H1 (cell line): ENCODE results near the gene TRAPPC8.
A peak's percentile ranks its signal among the peaks of the same experiment; 100 is the strongest.

Experiments
- BCL11A ChIP-seq, 2 experiments: IDR thresholded peaks; one replicate each; pipeline ENCODE4 v1.6.1; 2011; ENCODE audit warnings: low read depth in 2 of 2, low read length in 2 of 2, mild to moderate bottlenecking in 2 of 2
- BRCA1 ChIP-seq: IDR thresholded peaks from 2 replicates; pipeline ENCODE4 v1.6.1; 2012; ENCODE audit warnings: low read depth, low read length, improper control_type of control experiment
- CBX5 ChIP-seq: fragments of 300-800, 300-1000 bp; sonication (generic); IDR thresholded peaks from 2 replicates; pipeline ENCODE4 v1.7.1; 2016; ENCODE audit warnings: antibody characterized with exemption, low read length, low read depth
- CHD2 ChIP-seq: IDR thresholded peaks from 2 replicates; pipeline ENCODE4 v1.6.1; 2012; ENCODE audit warnings: low read length, improper control_type of control experiment
- CTCF ChIP-seq, 3 experiments: IDR thresholded peaks; 1 replicate in 2 of 3; 2 replicates in 1 of 3; pipeline versions ENCODE4 v1.5.1 to v1.6.1; 2011; ENCODE audit warnings: low read length in 3 of 3, mild to moderate bottlenecking in 3 of 3, inconsistent platforms in 2 of 3, low read depth in 1 of 3, moderate library complexity in 1 of 3; ENCODE audit not compliant: insufficient read depth in 1 of 3; ENCODE audit errors: control extremely low read depth in 1 of 3
- EP300 ChIP-seq, 2 experiments: IDR thresholded peaks; 1 replicate in 1 of 2; 2 replicates in 1 of 2; pipeline ENCODE4 v1.6.1; 2011 to 2012; ENCODE audit warnings: low read depth in 2 of 2, low read length in 2 of 2, mild to moderate bottlenecking in 2 of 2, borderline replicate concordance in 1 of 2, inconsistent platforms in 1 of 2, moderate library complexity in 1 of 2
- EZH2 ChIP-seq: fragments of 200-600 bp; sonication (generic); IDR thresholded peaks from 2 replicates; pipeline ENCODE4 v1.7.1; 2012; ENCODE audit warnings: low read depth, mild to moderate bottlenecking, moderate library complexity, low read length, inconsistent platforms; ENCODE audit not compliant: severe bottlenecking
- MAFK ChIP-seq: IDR thresholded peaks from 2 replicates; pipeline ENCODE4 v1.6.1; 2012; ENCODE audit warnings: low read depth, mild to moderate bottlenecking, improper control_type of control experiment, low read length
- POLR2AphosphoS5 ChIP-seq: IDR thresholded peaks from 2 replicates; pipeline ENCODE4 v1.6.1; 2011; ENCODE audit warnings: low read depth, low read length
- RXRA ChIP-seq: IDR thresholded peaks from 2 replicates; pipeline ENCODE4 v1.6.1; 2011; ENCODE audit warnings: low read depth, mild to moderate bottlenecking, low read length, moderate library complexity; ENCODE audit not compliant: insufficient read depth
- SAP30 ChIP-seq: fragments of 300-600 bp; sonication (generic); IDR thresholded peaks from 2 replicates; pipeline ENCODE4 v1.7.1; 2012; ENCODE audit warnings: low read length, moderate library complexity, mild to moderate bottlenecking, inconsistent platforms; ENCODE audit not compliant: insufficient read depth, insufficient replicate concordance
- SIN3A ChIP-seq, 2 experiments: IDR thresholded peaks in 1 of 2; conservative IDR thresholded peaks in 1 of 2; 2 replicates each; pipeline ENCODE4 v1.6.1; 2011 to 2012; ENCODE audit warnings: low read length in 2 of 2, improper control_type of control experiment in 1 of 2, low read depth in 1 of 2, mild to moderate bottlenecking in 1 of 2
- TAF1 ChIP-seq: IDR thresholded peaks from 2 replicates; pipeline ENCODE4 v1.6.1; 2011; ENCODE audit warnings: mild to moderate bottlenecking, low read depth, low read length
- YY1 ChIP-seq: IDR thresholded peaks from 2 replicates; pipeline ENCODE4 v1.6.1; 2011; ENCODE audit warnings: low read depth, mild to moderate bottlenecking, low read length

DNA sequence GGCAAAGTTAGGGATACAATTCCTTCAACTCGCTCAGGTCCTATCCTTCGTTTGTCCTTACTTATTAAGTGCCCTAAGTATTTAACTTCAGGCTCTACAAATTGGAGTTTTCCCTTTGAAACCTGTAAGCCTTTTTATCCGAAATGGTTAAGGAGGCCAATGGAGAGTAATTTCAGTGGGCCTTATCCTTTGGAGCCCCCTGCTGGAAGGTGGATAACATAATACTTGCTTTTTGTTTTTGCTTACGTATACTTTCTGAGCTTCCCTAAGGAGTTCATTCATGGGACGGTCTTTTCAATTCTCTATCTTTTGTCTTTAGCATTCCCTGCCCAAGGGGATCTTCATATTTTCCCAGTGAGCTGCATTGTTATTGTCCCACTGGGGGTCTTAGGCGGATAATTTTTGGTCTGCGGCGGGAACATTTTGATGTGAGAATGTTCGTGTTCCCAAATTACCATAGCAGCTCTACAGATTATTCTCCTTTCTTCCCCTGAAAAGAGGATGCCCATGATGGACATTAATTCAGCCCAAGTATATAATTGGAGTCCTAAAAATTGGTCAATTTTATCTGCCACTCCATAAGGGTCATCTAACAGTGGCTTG lies 34.4 kb upstream of the TRAPPC8 start:
- TF ChIP-seq POLR2AphosphoS5: no peak
- no peak for TF ChIP-seq SAP30
- TF ChIP-seq CTCF (IDR thresholded peaks at IDR 0.05; ENCODE audit: control extremely low read depth in 1 of 3, insufficient read depth in 1 of 3, low read depth in 1 of 3, low read length in 3 of 3): peak in 2 of 3 experiments; percentile 65 to 71; a peak in 3 of 4 replicates
- no peak for TF ChIP-seq CBX5
- TF ChIP-seq TAF1: no peak
- no peak for TF ChIP-seq BRCA1
- TF ChIP-seq CHD2: no peak
- TF ChIP-seq EZH2: no peak
- TF ChIP-seq EP300 (IDR thresholded peaks at IDR 0.05; ENCODE audit: borderline replicate concordance in 1 of 2, low read depth in 2 of 2, low read length in 2 of 2): no peak
- TF ChIP-seq YY1: no peak
- peak; percentile 75 for TF ChIP-seq MAFK
- no peak for TF ChIP-seq RXRA
- TF ChIP-seq BCL11A (IDR thresholded peaks at IDR 0.05; ENCODE audit: low read depth in 2 of 2, low read length in 2 of 2): no peak
- TF ChIP-seq SIN3A (conservative IDR thresholded peaks at IDR 0.05 in 1 of 2, IDR thresholded peaks at IDR 0.05 in 1 of 2; ENCODE audit: low read depth in 1 of 2, low read length in 2 of 2): no peak
